Motor neuron (in vitro differentiated cells): ENCODE measurements around the gene CD200R1L. TPM values are rescaled to one million over a fixed set of nuclear protein-coding genes. Genes with fewer than 3 reads are reported as not detected.

Experiments used
- ATAC-seq, 8 experiments: fragments of 200-7000 bp; cut with Tn5 transposase; replicated peaks in 6 of 8; 2 replicates each; pipeline ENCODE4 v1.8.0; 2021; ENCODE audit warnings: mild to moderate bottlenecking in 8 of 8, moderate library complexity in 8 of 8
- H3K27ac ChIP-seq, 2 donors: fragments of 250-450 bp; sonication (Bioruptor Pico); 2 replicates each; pipeline ENCODE4 v1.9.0; 2021; ENCODE audit warnings: antibody characterized with exemption in 2 of 2, mild to moderate bottlenecking in 2 of 2, moderate library complexity in 1 of 2
- H3K4me1 ChIP-seq, 2 donors: fragments of 250-450 bp; sonication (Bioruptor Pico); replicated peaks in 1 of 2; 2 replicates each; pipeline ENCODE4 v1.6.1; 2021; ENCODE audit warnings: antibody characterized with exemption in 2 of 2, mild to moderate bottlenecking in 2 of 2, moderate library complexity in 1 of 2
- H3K4me3 ChIP-seq, 5 donors: fragments of 250-450 bp; sonication (Bioruptor Pico); 2 replicates each; pipeline ENCODE4 v1.9.0; 2021; ENCODE audit warnings: antibody characterized with exemption in 5 of 5, mild to moderate bottlenecking in 5 of 5, moderate library complexity in 4 of 5
- WGBS, 10 experiments: fragments of 450-650 bp; shearing (Covaris generic); methylation state at CpG; one replicate each; pipeline ENCODE4 v1.0.0; 2022; 5-methylcytosine and 5-hydroxymethylcytosine counted together
- in situ Hi-C, 9 experiments: fragments of 400-800 bp; cut with MboI; loops; one replicate each; pipeline ENCODE4 v1.15.0; 2021; ENCODE audit warnings: low sequenced_read_pairs in 9 of 9, low pct_unique_long_range_greater_than_20kb in 2 of 9; ENCODE audit not compliant: unreplicated experiment in 9 of 9
- total RNA-seq, 8 experiments: library from RNA; unstranded; fragments of 300-600 nt; gene quantifications; 2 replicates each; pipeline versions ENCODE4 v1.2.3 to v1.2.4, GENCODE V29; 2022

CD200R1L gene
- total RNA-seq, 8 experiments from 2014 or later = not detected

DNA sequence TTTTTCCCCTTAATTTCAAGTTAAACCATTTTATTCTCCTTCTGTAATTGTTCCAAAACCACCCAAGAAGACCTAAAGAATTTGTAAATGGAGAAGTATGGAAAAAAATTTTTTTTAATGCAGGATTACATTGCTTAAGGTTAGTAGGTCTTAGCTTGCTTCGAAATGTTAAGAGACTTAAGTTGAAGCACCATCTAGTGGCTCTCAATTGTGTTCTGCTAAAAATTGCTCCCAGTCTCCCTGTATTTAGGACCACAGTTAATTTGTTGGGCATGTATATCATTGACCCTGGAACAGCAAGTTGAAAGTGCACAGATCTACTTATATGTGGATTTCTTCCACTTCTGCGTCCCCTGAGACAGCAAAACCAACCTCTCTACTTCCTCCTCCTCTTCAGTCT is 32.4 kb downstream of the CD200R1L start:
- Histone ChIP-seq H3K4me3 (no peak overlapping the region), H3K27ac (no peak overlapping the region), H3K4me1 (no peaks in the 10 kb centered on the region)
- in situ Hi-C loops = loop anchor here in 2 of 9 experiments (5.0 to 25.0 kb wide), 2 partner anchors 172 to 177 kb away; partner anchors contain the start of gene CCDC80 (in 2 of the 2)
- 17 to 100% (median 76%) methylated on average over 1 to 2 of the region's 2 CpGs; no CpG with 5 or more reads in 2 of the 10 experiments for WGBS, 10 experiments
- peak in 4 of 8 experiments; percentile 15 to 75 (median 28) for ATAC-seq

DNA sequence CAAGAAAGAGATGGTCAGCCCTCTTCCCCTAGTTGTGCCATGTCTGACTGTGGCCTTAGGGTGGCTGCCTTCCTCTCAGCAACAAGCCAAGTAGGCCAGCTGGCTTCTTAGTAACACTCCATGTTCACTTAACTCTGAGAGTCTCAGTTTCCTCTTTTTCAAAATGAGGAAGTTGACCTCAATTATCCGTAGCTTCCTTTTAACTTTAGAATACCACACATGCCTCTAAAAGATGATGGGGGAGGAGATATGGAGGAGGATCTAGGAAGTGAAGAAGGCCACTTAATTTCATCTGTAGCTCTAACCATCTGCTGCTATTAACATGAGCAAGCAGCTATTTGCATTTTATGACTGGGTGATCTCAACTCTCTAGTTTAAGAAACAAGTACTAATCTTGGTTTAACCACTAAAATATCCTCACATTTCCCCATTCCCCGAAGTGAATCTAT is 32.9 kb downstream of the CD200R1L start:
- in situ Hi-C loops = loop anchor here in 2 of 9 experiments (5.0 to 25.0 kb wide), 2 partner anchors 171 to 176 kb away; partner anchors contain the start of gene CCDC80 (in 2 of the 2)
- no peak overlapping the region for H3K27ac ChIP-seq
- H3K4me1 ChIP-seq = no peaks in the 10 kb centered on the region
- no peak overlapping the region for H3K4me3 ChIP-seq
- peak in 3 of 8 experiments; percentile 2 to 26 (median 17) for ATAC-seq
- WGBS, 10 experiments = 0 to 70% (median 37%) methylated on average over 1 to 2 of the region's 2 CpGs; no CpG with 5 or more reads in 1 of the 10 experiments

DNA sequence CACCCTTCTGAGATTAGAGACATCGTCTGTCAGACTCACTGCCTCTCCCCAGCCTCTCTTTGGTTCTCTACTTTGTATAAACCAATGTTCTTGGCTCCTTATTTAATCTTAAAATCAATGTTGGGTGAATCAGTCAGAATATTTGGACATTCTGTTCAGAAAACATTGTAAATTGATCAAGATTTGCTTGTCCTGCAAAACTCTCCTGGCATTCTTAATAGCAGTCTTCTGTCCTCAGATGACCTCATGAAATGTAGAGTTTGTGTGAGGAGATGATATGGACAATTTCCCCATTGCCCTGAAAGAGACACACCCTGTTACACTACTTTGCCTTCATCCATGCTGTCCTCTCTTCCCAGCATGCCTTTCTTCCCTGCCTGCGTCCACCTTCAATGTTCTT is 33.6 kb downstream of the CD200R1L start:
- Histone ChIP-seq H3K4me3 (no peak overlapping the region), H3K27ac (no peak overlapping the region), H3K4me1 (no peaks in the 10 kb centered on the region)
- in situ Hi-C loops = loop anchor here in 2 of 9 experiments (5.0 to 25.0 kb wide), 2 partner anchors 171 to 176 kb away; partner anchors contain the start of gene CCDC80 (in 2 of the 2)
- ATAC-seq = no peak
- 52 to 90% (median 80%) methylated on average over 1 to 2 of the region's 2 CpGs; no CpG with 5 or more reads in 3 of the 10 experiments for whole genome bisulfite sequencing, 10 experiments

DNA sequence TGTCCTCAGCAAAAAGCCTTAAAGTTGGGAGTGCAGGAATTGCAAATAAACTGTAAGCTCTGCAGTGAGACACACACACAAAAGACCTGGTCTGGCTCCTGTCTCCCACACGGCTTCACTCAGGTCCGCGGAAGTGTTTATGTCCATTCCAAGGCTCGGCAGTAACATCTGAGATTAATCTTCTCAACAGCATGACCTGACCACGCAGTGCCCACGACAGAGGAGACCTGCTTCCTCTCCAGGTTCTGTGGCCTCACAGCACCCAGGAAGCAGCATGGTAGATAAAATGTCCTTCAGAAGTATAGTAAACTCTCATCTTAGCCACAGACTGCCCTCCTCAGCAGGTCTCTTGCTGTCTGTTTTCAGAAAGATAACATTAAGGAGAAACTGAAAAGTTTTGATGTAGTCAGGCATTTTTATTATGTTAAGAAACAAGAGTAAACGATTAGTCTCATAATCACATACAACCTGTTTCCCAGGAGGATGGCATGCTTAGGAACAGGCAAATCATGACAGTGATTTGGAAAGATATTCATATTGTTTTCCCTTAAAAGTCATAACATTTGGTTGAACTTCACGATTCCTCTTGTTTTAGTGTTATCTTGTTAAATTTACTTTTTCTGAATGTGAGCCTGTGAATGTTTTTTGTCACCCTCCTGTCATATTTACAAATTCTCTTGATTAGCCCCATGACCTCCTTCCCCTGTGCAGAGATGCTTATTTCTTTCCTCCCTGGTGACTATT is 34.6 kb downstream of the CD200R1L start:
- no peaks in the 10 kb centered on the region for H3K4me1 ChIP-seq
- no peak overlapping the region for H3K27ac ChIP-seq
- 13 to 96% (median 76%) methylated on average over 2 to 8 of the region's 8 CpGs for WGBS, 10 experiments
- ATAC-seq = no peak
- in situ Hi-C loops = loop anchor here in 2 of 9 experiments (5.0 to 25.0 kb wide), 2 partner anchors 170 to 175 kb away; partner anchors contain the start of gene CCDC80 (in 2 of the 2)
- H3K4me3 ChIP-seq = no peak overlapping the region

DNA sequence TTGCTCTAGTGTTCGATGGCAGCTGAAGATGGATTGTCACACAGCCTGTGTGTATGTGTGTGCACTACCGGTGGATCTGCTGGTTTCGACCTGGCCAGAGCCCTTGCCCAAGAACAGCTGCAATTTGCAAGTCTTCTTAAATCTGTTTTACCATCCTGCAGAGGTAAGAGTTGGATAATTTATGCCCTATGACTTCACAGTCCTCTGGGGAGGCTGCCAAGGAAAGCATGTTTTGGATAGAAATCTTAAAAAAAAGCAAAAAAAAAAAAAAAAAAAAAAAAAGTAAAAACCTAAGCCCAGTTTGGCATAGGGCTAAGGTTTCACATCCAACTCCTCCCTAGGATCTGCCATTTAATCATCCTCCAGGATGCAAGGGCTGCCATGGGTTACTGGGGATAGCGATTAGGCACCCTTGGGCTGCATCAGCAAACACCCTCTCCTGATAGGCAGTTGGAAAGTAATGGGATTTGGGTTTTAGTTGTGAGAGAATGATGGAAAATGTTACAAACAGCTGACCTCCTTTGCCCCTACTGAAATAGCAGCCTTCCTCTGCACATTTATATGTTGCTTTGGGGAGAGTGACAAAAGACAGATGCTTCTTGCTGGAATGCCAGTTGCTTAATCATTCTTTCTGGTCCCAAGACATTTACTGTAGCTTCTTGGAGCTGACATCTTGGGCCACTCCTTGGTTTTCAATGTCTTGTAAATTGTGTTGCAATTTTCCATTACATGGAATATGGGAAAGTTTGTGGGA is 35.4 kb downstream of the CD200R1L start:
- Histone ChIP-seq H3K4me3 (no peak overlapping the region), H3K4me1 (no peaks in the 10 kb centered on the region), H3K27ac (no peak overlapping the region)
- in situ Hi-C loops = loop anchor here in 2 of 9 experiments (5.0 to 25.0 kb wide), 2 partner anchors 169 to 174 kb away; partner anchors contain the start of gene CCDC80 (in 2 of the 2)
- 0 to 100% (median 34%) methylated on average over 1 to 4 of the region's 4 CpGs; no CpG with 5 or more reads in 2 of the 10 experiments for WGBS, 10 experiments
- peak in 6 of 8 experiments; percentile 21 to 70 (median 51) for ATAC-seq

DNA sequence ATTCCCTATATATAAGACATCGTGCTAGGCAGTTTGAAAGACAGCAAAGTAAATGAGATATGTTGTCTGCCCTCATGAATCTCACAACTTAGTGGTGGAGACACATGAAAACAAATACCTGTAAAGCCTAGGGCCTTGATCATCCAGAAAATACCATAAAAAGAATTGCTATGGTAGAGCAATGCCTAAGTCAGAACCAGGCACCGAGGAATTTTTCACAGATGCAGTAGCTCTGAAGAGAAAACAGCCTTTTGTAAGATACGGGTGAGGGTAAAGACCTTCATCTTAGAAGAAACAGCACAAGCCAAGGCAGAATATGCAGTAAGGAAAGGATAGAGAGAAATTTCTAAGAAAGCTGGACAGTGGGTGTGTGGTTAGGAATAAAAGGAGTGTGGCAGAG is 36.1 kb downstream of the CD200R1L start:
- no peaks in the 10 kb centered on the region for H3K4me1 ChIP-seq
- in situ Hi-C loops = loop anchor here in 2 of 9 experiments (5.0 to 25.0 kb wide), 2 partner anchors 168 to 173 kb away; partner anchors contain the start of gene CCDC80 (in 2 of the 2)
- H3K27ac ChIP-seq = no peak overlapping the region
- no peak overlapping the region for H3K4me3 ChIP-seq
- ATAC-seq = no peak
- 56 to 100% (median 88%) methylated on average over 1 to 3 of the region's 3 CpGs; no CpG with 5 or more reads in 1 of the 10 experiments for WGBS, 10 experiments

DNA sequence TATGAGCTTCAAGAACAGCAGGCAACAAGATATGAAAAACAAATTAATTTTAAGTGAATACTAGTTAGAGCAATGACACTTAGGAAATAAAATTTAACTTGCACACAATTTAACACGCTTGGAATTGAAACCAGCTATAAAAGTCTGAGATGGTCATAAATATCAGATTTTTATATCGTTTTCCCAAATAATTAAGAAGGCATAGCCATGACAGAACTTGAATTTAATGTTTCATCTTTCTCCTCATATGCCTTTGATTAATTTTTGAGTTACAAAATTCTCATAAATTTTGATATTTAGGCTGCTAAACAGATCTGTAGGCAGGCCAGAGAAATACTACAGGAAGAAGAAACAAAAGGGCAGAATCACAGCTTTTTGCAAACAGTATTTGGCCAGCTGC is 38.5 kb downstream of the CD200R1L start:
- Histone ChIP-seq H3K4me1 (no peaks in the 10 kb centered on the region), H3K4me3 (no peak overlapping the region), H3K27ac (no peak overlapping the region)
- in situ Hi-C loops = loop anchor here in 1 of 9 experiments (25.0 kb wide), 1 partner anchor 171 kb away; the partner anchor contains the start of gene CCDC80
- 23 to 83% (median 43%) methylated on average over 1 to 2 of the region's 2 CpGs; no CpG with 5 or more reads in 1 of the 10 experiments for WGBS, 10 experiments
- ATAC-seq = no peak

DNA sequence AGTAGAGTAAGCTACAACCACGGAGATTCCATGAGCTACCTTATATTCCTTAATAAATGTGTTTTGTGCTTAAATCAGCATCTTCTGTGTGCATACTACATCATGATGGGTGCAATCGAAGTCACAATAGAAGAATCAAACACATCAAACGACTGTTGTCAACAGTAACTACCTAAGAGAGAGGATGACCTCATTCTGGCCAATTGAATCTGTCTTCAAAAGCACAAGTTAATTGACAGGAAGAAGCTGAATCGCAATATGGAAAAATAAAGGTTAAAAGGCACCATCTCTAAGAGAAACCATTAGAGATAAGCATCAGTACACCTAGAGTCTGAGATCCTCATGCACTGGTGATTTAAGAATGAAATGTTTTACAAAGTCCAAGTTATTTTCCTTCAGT is 39.0 kb downstream of the CD200R1L start:
- Histone ChIP-seq H3K27ac (no peak overlapping the region), H3K4me3 (no peak overlapping the region), H3K4me1 (no peaks in the 10 kb centered on the region)
- peak in 1 of 8 experiments; percentile 10 for ATAC-seq
- in situ Hi-C loops = loop anchor here in 1 of 9 experiments (25.0 kb wide), 1 partner anchor 170 kb away; the partner anchor contains the start of gene CCDC80
- 0 to 100% (median 56%) methylated on average over 1 to 4 of the region's 4 CpGs; no CpG with 5 or more reads in 1 of the 10 experiments for WGBS, 10 experiments

DNA sequence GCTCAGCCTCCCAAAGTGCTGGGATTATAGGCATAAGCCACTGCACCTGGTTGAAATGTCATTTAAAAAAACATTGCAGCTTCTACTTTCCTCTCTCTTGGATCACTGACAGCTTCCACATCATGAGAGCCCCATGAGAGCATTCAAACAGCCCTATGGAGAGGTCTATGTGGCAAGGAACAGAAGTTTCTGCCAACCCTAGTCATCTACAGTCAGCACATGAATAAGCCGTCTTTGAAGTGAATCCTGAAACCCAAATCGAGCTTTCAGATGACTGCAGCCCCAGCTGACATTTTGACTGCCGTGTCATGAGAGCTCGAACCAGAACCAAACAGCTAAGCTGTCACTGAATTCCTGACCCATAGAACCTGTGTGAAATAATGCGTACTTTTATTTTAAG is 39.8 kb downstream of the CD200R1L start:
- no peak overlapping the region for H3K27ac ChIP-seq
- in situ Hi-C loops = loop anchor here in 1 of 9 experiments (25.0 kb wide), 1 partner anchor 170 kb away; the partner anchor contains the start of gene CCDC80
- ATAC-seq = no peak

DNA sequence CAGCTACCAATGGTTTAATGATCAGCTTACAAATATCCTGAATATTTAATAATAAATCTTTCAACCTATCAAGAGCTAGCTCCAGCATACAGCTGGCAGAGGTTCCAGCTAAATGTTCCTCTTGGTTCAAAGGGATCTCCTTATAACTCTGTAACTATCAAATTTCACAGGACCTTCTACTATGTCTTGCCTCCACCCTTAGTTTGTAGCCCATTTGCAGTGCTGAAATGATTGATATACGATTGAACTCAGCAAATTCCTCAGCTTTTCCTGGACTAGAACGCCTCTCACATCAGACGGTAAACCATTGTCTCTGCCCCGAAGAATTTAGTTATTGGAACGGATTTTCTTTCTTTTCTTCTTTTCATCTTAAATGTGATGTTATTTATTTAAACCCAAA is 41.5 kb downstream of the CD200R1L start:
- in situ Hi-C loops = loop anchor here in 1 of 9 experiments (25.0 kb wide), 1 partner anchor 168 kb away; the partner anchor contains the start of gene CCDC80
- WGBS, 10 experiments = 16 to 100% (median 93%) methylated on average over 1 to 5 of the region's 5 CpGs; no CpG with 5 or more reads in 2 of the 10 experiments
- ATAC-seq = peak in 2 of 8 experiments; percentile 69 to 92

More for the DNA sequence above, 39.8 kb downstream of the CD200R1L start:
- Histone ChIP-seq H3K4me3 (no peak overlapping the region), H3K4me1 (no peaks in the 10 kb centered on the region)
- 47 to 100% (median 79%) methylated on average over 2 to 5 of the region's 5 CpGs; no CpG with 5 or more reads in 2 of the 10 experiments for WGBS, 10 experiments

DNA sequence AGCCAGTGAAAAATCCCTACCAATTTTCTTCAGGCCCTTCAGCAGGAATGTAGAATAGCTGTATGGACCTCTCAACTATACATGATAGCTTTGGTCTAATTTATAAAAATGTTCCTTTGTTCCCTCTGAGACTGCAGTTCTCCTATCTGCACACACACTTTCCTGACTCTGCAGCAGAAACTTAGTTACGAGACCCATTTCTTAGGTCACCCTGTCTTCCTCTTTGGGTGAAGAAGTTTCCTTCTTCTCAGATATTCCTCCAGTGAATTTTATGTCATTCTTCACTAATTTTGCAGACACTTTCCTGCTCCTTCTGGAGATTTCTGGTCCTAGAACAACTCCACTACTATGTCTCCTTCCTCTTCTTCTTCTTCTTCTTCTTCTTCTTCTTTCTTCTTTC is 42.6 kb downstream of the CD200R1L start:
- in situ Hi-C loops = loop anchor here in 1 of 9 experiments (25.0 kb wide), 1 partner anchor 167 kb away; the partner anchor contains the start of gene CCDC80

More for the DNA sequence above, 41.5 kb downstream of the CD200R1L start:
- no peaks in the 10 kb centered on the region for H3K4me1 ChIP-seq
- H3K27ac ChIP-seq = no peak overlapping the region
- H3K4me3 ChIP-seq = no peak overlapping the region

DNA sequence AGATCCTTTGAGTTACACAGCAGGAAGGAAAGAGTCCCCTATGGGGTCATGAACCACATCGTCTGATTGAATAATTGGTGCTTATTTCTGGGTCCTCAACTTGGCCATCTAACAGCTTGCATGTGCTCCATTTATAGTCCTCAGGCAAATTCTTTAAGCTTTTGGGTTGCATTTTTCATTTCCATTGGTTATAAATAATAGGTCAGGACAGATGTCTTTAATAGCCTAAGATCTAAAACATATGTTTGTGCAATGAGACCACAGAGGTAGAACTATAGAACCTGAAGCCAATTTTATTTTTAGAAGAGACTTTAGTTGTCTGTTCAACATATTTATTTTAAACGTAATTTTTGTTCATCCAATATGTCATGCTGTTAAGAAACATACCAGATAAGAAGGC is 43.2 kb downstream of the CD200R1L start:
- H3K27ac ChIP-seq = no peak overlapping the region
- 0 to 100% (median 54%) methylated on average over 1 to 2 of the region's 2 CpGs; no CpG with 5 or more reads in 2 of the 10 experiments for WGBS, 10 experiments
- ATAC-seq = no peak
- H3K4me1 ChIP-seq = no peaks in the 10 kb centered on the region
- no peak overlapping the region for H3K4me3 ChIP-seq
- in situ Hi-C loops = loop anchor here in 1 of 9 experiments (25.0 kb wide), 1 partner anchor 166 kb away; the partner anchor contains the start of gene CCDC80

More for the DNA sequence above, 42.6 kb downstream of the CD200R1L start:
- Histone ChIP-seq H3K4me1 (no peaks in the 10 kb centered on the region), H3K27ac (no peak overlapping the region), H3K4me3 (no peak overlapping the region)
- WGBS, 10 experiments = 71 to 100% (median 100%) methylated on average over 1 of the region's 1 CpG; no CpG with 5 or more reads in 1 of the 10 experiments
- ATAC-seq = no peak
